SK-N-SH (cell line): Measurements from ENCODE around the gene MYO9A. TPM values are rescaled to one million over a fixed set of nuclear protein-coding genes. Genes with fewer than 3 reads are reported as not detected.

Experiments
- CTCF ChIA-PET: fragments of 300-600, 350-600 bp; formaldehyde crosslinking; extraction: SDS; loops from one replicate; lab custom pipeline; 2021; lab: Yijun Ruan, JAX
- POLR2A ChIA-PET: fragments of 350-600 bp; sonication (Branson Sonifier 250); formaldehyde crosslinking; extraction: SDS; loops from one replicate; lab custom pipeline; 2020; ENCODE audit warnings: antibody characterized with exemption, inconsistent platforms; lab: Yijun Ruan, JAX
- DNase-seq: peaks from one replicate; pipeline ENCODE4 v3.0.0; 2012
- H2AFZ ChIP-seq: fragments of 200-600 bp; sonication (generic); 2 replicates; pipeline ENCODE4 v1.8.1; 2016; ENCODE audit warnings: antibody characterized with exemption, mild to moderate bottlenecking, low read depth
- H3F3A ChIP-seq: fragments of 200-600 bp; sonication (generic); replicated peaks from 2 replicates; pipeline ENCODE3; 2016; ENCODE audit warnings: antibody characterized with exemption, mild to moderate bottlenecking; ENCODE audit not compliant: insufficient read depth
- H3K27ac ChIP-seq, 2 experiments: fragments of 200-500 bp in 1 of 2; fragments of 200-600 bp in 1 of 2; sonication (Bioruptor generic) in 1 of 2; sonication (generic), shearing (Covaris generic) in 1 of 2; 2 replicates each; pipeline versions ENCODE4 v1.5.1 to v1.6.1; 2014 to 2016; ENCODE audit warnings: low read depth in 2 of 2, inconsistent platforms in 1 of 2, low read length in 1 of 2, mild to moderate bottlenecking in 1 of 2, mixed read lengths in 1 of 2
- H3K27me3 ChIP-seq: fragments of 200-600 bp; sonication (generic), shearing (Covaris generic); 2 replicates; pipeline ENCODE4 v1.6.1; 2016; ENCODE audit warnings: mixed run types; ENCODE audit not compliant: insufficient read depth
- H3K36me3 ChIP-seq, 2 experiments: fragments of 200-500 bp in 1 of 2; fragments of 200-600 bp in 1 of 2; sonication (Bioruptor generic) in 1 of 2; sonication (generic) in 1 of 2; replicated peaks in 1 of 2; 2 replicates each; pipeline versions ENCODE3 to v1.5.1; 2014 to 2016; ENCODE audit warnings: low read length in 1 of 2, mild to moderate bottlenecking in 1 of 2; ENCODE audit not compliant: insufficient read depth in 2 of 2, control insufficient read depth in 1 of 2
- H3K4me1 ChIP-seq, 2 experiments: fragments of 200-500 bp in 1 of 2; fragments of 200-600 bp in 1 of 2; sonication (Bioruptor generic) in 1 of 2; sonication (generic), shearing (Covaris generic) in 1 of 2; 2 replicates each; pipeline versions ENCODE4 v1.5.1 to v1.6.1; 2014 to 2016; ENCODE audit warnings: low read depth in 1 of 2, low read length in 1 of 2, mixed run types in 1 of 2; ENCODE audit not compliant: insufficient read depth in 2 of 2, control insufficient read depth in 1 of 2
- H3K4me2 ChIP-seq: fragments of 200-600 bp; sonication (generic), shearing (Covaris generic); 2 replicates; pipeline ENCODE4 v1.6.1; 2017; ENCODE audit warnings: mixed run types
- H3K4me3 ChIP-seq, 2 experiments: fragments of 200-500 bp in 1 of 2; fragments of 200-600 bp in 1 of 2; sonication (Bioruptor generic) in 1 of 2; sonication (generic), shearing (Covaris generic) in 1 of 2; 2 replicates each; pipeline versions ENCODE4 v1.5.1 to v1.8.1; 2014 to 2016; ENCODE audit warnings: low read depth in 2 of 2, inconsistent platforms in 1 of 2, low read length in 1 of 2, mild to moderate bottlenecking in 1 of 2, mixed read lengths in 1 of 2, moderate library complexity in 1 of 2
- H3K79me2 ChIP-seq: fragments of 200-600 bp; sonication (generic); 2 replicates; pipeline ENCODE4 v1.8.1; 2017; ENCODE audit warnings: mild to moderate bottlenecking; ENCODE audit not compliant: insufficient read depth
- H3K9ac ChIP-seq: fragments of 200-600 bp; sonication (generic); 2 replicates; pipeline ENCODE4 v1.6.1; 2017; ENCODE audit warnings: mixed run types
- H3K9me2 ChIP-seq: fragments of 200-600 bp; sonication (generic); 2 replicates; pipeline ENCODE4 v1.6.1; 2017; ENCODE audit warnings: mixed run types
- H3K9me3 ChIP-seq: fragments of 200-600 bp; sonication (generic); 2 replicates; pipeline ENCODE4 v1.6.1; 2017; ENCODE audit warnings: mixed run types, mild to moderate bottlenecking, moderate library complexity
- H4K20me1 ChIP-seq: fragments of 200-600 bp; sonication (generic); 2 replicates; pipeline ENCODE4 v1.6.1; 2017; ENCODE audit warnings: mild to moderate bottlenecking, mixed run types; ENCODE audit not compliant: insufficient read depth
- FOXJ3 ChIP-seq: sonication (generic); formaldehyde crosslinking; IDR thresholded peaks from 2 replicates; pipeline ENCODE4 v1.5.1; 2020; ENCODE audit warnings: mild to moderate bottlenecking, missing genetic modification reagents
- MEF2A ChIP-seq: IDR thresholded peaks from 2 replicates; pipeline ENCODE4 v1.4.0; 2012; ENCODE audit warnings: low read depth, borderline replicate concordance
- RAD21 ChIP-seq: IDR thresholded peaks from 2 replicates; pipeline ENCODE4 v1.6.1; 2012; ENCODE audit warnings: mild to moderate bottlenecking, low read length
- SMC3 ChIP-seq: IDR thresholded peaks from 2 replicates; pipeline ENCODE4 v1.6.1; 2012; ENCODE audit warnings: low read depth, low read length, improper control_type of control experiment
- TAF1 ChIP-seq: IDR thresholded peaks from 2 replicates; pipeline ENCODE4 v1.6.1; 2012; ENCODE audit warnings: low read depth, mild to moderate bottlenecking, low read length, moderate library complexity, borderline replicate concordance
- WGBS: methylation state at CpG from one replicate; pipeline ENCODE4 v1.1.6; 2017; ENCODE audit warnings: low lambda C conversion rate; 5-methylcytosine and 5-hydroxymethylcytosine counted together
- polyA plus RNA-seq, 3 experiments: library from polyadenylated mRNA; depleted of rRNA; stranded (reverse); fragments of >200 nt; gene quantifications; 2 replicates each; pipeline ENCODE4 v1.2.3, GENCODE V29; 2012
- TF ChIP-seq, protein P1 (sequence below): fragments of 200-600 bp; sonication (generic); IDR thresholded peaks from 2 replicates; pipeline ENCODE4 v1.6.1; 2017; ENCODE audit warnings: antibody characterized with exemption, mild to moderate bottlenecking, moderate library complexity
- TF ChIP-seq, protein P2 (sequence below): IDR thresholded peaks from 2 replicates; pipeline ENCODE4; 2012

The MYO9A gene
- polyA plus RNA-seq, 1 of the 3 experiments (the other 2 are of a cell fraction) = 4.1 TPM

DNA sequence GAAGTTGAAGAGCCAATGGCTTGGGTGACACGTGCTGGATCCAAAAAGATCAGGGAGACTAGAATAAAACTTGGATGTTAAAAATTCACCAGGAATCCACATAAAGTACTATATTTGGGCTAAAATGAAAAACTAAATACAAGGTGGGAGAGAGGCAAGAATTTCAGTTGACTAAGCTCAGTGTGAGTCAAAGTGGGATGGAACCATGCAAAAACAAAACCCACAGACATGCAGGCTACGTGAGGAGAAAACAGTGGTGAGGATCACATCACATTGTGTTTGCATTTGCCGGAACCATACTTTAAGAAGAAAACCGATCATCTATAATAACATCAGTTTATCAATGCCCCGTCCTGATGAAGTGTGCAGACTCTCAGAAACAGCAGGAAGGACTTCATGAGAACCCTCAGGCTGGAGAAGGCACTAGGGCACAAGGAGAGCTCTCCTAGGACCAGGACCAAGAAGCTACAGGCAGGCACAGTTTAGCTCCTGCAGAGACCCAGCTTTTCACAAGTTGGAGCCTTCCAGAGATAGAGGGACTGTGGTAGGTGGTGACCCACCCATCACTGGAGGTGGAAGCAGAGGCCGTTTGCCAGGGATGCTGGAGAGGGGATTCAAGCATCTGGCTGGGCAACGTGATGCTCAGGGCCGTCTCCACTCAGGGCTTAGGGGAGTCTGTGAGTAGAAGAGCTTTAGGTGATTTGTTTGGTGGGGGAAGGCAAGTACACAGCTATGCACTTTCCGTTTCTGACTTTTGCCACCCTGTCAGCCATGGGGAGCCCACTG is 336.6 kb downstream of the MYO9A start:
- no peaks in the 10 kb centered on the region for H3K9me2 ChIP-seq
- TF ChIP-seq TAF1 = no peak
- H3K9ac ChIP-seq = no peak overlapping the region
- no peak for DNase-seq
- H3K4me1 ChIP-seq = peaks cover 0 to 5% of the 10 kb centered on the region in 2 experiments; a peak in 1 of 4 replicates
- no peak overlapping the region for H3K4me2 ChIP-seq
- H3K36me3 ChIP-seq = no peaks in the 10 kb centered on the region
- H3K4me3 ChIP-seq = no peak overlapping the region
- H2AFZ ChIP-seq = no peak overlapping the region
- 87% methylated on average over 9 of the region's 9 CpGs for WGBS
- ChIA-PET POLR2A (no interaction called here), CTCF (interaction anchor here (0.9 to 7.7 kb wide), 16 partner anchors 9 to 387 kb away, joined by 3 to 58 read pairs (median 6); no protein-coding TSS in a partner anchor)
- H3K27me3 ChIP-seq = no peaks in the 10 kb centered on the region
- H3K79me2 ChIP-seq = no peaks in the 10 kb centered on the region
- H4K20me1 ChIP-seq = no peaks in the 10 kb centered on the region
- H3K9me3 ChIP-seq = no peaks in the 10 kb centered on the region
- peaks cover 12% of the 10 kb centered on the region for H3F3A ChIP-seq
- no peak overlapping the region for H3K27ac ChIP-seq

DNA sequence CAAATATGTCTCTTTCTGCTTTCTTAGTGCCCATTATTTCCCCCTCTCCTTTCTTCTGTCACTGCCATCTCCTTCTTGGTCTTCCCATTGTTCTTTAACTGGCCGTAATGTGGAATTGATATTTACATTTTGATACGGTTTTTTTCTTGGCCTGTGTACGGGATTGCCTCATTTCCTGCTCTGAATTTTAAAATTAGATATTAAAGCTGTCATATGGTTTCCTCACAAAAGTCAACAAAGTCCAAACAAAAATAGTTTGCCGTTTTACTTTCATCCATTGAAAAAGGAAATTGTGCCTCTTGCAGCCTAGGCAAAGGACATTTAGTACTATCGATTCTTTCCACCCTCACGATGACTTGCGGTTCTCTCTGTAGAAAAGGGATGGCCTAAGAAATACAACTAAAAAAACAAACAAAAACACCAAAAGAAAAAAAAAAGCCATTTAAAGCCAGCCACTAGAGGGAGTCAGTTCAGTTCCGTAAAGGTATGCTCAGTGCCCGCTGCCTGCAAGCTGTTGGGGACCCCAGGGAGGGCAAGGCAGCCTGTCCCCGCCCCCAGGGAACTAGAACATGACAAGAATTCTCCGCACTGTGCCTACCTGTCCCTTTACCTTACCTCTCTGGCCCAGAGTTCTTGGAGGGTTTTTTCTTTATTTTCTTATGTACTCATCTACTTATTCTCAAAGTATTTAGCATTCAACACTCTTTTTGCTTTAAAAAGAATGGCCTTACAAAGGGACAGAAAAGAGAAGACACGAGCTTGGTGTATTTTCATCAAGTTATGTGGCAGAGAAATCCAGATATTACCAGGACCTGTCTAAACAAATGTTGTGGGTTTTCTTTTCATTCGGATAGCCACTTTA is 337.6 kb downstream of the MYO9A start:
- ChIA-PET CTCF (interaction anchor here (0.6 to 7.7 kb wide), 23 partner anchors 9 to 388 kb away, joined by 3 to 58 read pairs (median 5); no protein-coding TSS in a partner anchor), POLR2A (no interaction called here)
- H3K36me3 ChIP-seq = no peaks in the 10 kb centered on the region
- TF ChIP-seq SMC3 = peak; percentile 50
- TF ChIP-seq FOXJ3 = no peak
- peak; percentile 64 for TF ChIP-seq RAD21
- TF ChIP-seq, protein P1, sequence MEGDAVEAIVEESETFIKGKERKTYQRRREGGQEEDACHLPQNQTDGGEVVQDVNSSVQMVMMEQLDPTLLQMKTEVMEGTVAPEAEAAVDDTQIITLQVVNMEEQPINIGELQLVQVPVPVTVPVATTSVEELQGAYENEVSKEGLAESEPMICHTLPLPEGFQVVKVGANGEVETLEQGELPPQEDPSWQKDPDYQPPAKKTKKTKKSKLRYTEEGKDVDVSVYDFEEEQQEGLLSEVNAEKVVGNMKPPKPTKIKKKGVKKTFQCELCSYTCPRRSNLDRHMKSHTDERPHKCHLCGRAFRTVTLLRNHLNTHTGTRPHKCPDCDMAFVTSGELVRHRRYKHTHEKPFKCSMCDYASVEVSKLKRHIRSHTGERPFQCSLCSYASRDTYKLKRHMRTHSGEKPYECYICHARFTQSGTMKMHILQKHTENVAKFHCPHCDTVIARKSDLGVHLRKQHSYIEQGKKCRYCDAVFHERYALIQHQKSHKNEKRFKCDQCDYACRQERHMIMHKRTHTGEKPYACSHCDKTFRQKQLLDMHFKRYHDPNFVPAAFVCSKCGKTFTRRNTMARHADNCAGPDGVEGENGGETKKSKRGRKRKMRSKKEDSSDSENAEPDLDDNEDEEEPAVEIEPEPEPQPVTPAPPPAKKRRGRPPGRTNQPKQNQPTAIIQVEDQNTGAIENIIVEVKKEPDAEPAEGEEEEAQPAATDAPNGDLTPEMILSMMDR = peak; percentile 86
- TF ChIP-seq, protein P2, sequence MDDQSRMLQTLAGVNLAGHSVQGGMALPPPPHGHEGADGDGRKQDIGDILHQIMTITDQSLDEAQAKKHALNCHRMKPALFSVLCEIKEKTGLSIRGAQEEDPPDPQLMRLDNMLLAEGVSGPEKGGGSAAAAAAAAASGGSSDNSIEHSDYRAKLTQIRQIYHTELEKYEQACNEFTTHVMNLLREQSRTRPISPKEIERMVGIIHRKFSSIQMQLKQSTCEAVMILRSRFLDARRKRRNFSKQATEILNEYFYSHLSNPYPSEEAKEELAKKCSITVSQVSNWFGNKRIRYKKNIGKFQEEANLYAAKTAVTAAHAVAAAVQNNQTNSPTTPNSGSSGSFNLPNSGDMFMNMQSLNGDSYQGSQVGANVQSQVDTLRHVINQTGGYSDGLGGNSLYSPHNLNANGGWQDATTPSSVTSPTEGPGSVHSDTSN = no peak
- TF ChIP-seq MEF2A = no peak
- no peaks in the 10 kb centered on the region for H3K27me3 ChIP-seq
- H3F3A ChIP-seq = peaks cover 13% of the 10 kb centered on the region
- H3K4me3 ChIP-seq = peak overlapping the region in 1 of 2 experiments; percentile 3; a peak in 1 of 4 replicates
- no peaks in the 10 kb centered on the region for H3K79me2 ChIP-seq
- no peak overlapping the region for H3K4me2 ChIP-seq
- no peak overlapping the region for H3K27ac ChIP-seq
- H4K20me1 ChIP-seq = no peaks in the 10 kb centered on the region
- H3K4me1 ChIP-seq = peaks cover 0 to 5% of the 10 kb centered on the region in 2 experiments; a peak in 1 of 4 replicates
- peak; percentile 77 for DNase-seq
- no peak overlapping the region for H2AFZ ChIP-seq
- no peaks in the 10 kb centered on the region for H3K9me2 ChIP-seq
- no peaks in the 10 kb centered on the region for H3K9me3 ChIP-seq
- no peak overlapping the region for H3K9ac ChIP-seq
- 27% methylated on average over 13 of the region's 13 CpGs for WGBS
